Measurements from ENCODE around the gene AP1B1.

The AP1B1 gene

GRCh38 chr22:29330291-29330690 is 58.1 kb downstream of the AP1B1 start:
- DNase-seq: no peak

- DNase-seq: no peak
These were observed 58.8 kb downstream of the AP1B1 start for GRCh38 chr22:29329581-29329980.

GRCh38 chr22:29328566-29329500 is 59.5 kb downstream of the AP1B1 start:
- no peak for DNase-seq

- DNase-seq: no peak
These were observed 60.3 kb downstream of the AP1B1 start for GRCh38 chr22:29328055-29328454.

- no peak for DNase-seq
These were observed 61.1 kb downstream of the AP1B1 start for GRCh38 chr22:29327089-29327764.

GRCh38 chr22:29326481-29326880 is 61.9 kb downstream of the AP1B1 start:
- DNase-seq: no peak

GRCh38 chr22:29325785-29326315 is 62.5 kb downstream of the AP1B1 start:
- no peak for DNase-seq

GRCh38 chr22:29325356-29325755 is 63.0 kb downstream of the AP1B1 start:
- DNase-seq: no peak

GRCh38 chr22:29323641-29324040 is 64.7 kb downstream of the AP1B1 start:
- no peak for DNase-seq

GRCh38 chr22:29320546-29320945 is 67.8 kb downstream of the AP1B1 start:
- no peak for DNase-seq

- no peak for DNase-seq
These were observed 69.3 kb downstream of the AP1B1 start for GRCh38 chr22:29319072-29319471.

- no peak for DNase-seq
These were observed 70.4 kb downstream of the AP1B1 start for GRCh38 chr22:29317827-29318454.

- DNase-seq: no peak
These were observed 72.1 kb downstream of the AP1B1 start for GRCh38 chr22:29316141-29316828.

- no peak for DNase-seq
These were observed 72.9 kb downstream of the AP1B1 start, which contains the start of gene RASL10A for GRCh38 chr22:29315286-29316140. RASL10A (minus strand) TSS chr22:29315697; CDS start chr22:29315246, 451 bp downstream.

GRCh38 chr22:29314537-29315285 is 73.7 kb downstream of the AP1B1 start:
- DNase-seq: no peak

GRCh38 chr22:29313576-29314466 is 74.5 kb downstream of the AP1B1 start:
- no peak for DNase-seq

- no peak for DNase-seq
These were observed 75.2 kb downstream of the AP1B1 start for GRCh38 chr22:29313126-29313575.

GRCh38 chr22:29312218-29313125 is 75.9 kb downstream of the AP1B1 start:
- DNase-seq: no peak
